ENCODE results near the gene FBXL20.
"Not testable (repeated sequence)": the region's sequence is repeated elsewhere in the genome, so short reads cannot be mapped to it uniquely, and the experiment has no call there.

The FBXL20 gene

DNA sequence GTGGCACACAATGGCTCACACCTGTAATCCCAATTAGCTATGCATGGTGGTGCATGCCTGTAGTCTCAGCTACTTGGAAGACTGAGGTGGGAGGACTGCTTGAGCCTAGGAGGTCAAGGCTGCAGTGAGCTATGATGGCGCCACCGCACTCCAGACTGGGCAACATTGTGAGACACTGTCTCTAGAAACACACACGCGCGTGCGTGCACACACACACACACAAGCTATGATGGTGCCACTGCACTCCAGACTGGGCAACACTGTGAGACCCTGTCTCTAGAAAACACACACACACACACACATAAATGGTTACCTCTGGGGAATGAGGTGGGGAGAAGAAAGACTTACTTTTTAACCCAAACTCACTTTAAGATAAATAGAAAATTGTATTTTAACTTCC, 16.4 kb downstream of the FBXL20 start:
- TF ChIP-seq, protein P1, sequence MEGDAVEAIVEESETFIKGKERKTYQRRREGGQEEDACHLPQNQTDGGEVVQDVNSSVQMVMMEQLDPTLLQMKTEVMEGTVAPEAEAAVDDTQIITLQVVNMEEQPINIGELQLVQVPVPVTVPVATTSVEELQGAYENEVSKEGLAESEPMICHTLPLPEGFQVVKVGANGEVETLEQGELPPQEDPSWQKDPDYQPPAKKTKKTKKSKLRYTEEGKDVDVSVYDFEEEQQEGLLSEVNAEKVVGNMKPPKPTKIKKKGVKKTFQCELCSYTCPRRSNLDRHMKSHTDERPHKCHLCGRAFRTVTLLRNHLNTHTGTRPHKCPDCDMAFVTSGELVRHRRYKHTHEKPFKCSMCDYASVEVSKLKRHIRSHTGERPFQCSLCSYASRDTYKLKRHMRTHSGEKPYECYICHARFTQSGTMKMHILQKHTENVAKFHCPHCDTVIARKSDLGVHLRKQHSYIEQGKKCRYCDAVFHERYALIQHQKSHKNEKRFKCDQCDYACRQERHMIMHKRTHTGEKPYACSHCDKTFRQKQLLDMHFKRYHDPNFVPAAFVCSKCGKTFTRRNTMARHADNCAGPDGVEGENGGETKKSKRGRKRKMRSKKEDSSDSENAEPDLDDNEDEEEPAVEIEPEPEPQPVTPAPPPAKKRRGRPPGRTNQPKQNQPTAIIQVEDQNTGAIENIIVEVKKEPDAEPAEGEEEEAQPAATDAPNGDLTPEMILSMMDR (conservative IDR thresholded peaks at IDR 0.05; ENCODE audit: low read length) = no peak
- TF ChIP-seq EZH2phosphoT487 (IDR thresholded peaks at IDR 0.05; ENCODE audit: borderline replicate concordance) = no peak
- Histone ChIP-seq H3K9ac (ENCODE audit: low read depth, low read length, poor library complexity, severe bottlenecking) (no peak overlapping the region), H3K36me3 (ENCODE audit: insufficient read depth, low read length) (no peaks in the 10 kb centered on the region), H3K9me2 (replicated peaks; ENCODE audit: low read depth, low read length) (no peaks in the 10 kb centered on the region), H2AFZ (ENCODE audit: low read length) (no peak overlapping the region), H3K27me3 (ENCODE audit: insufficient read depth, low read length, poor library complexity, severe bottlenecking) (no peaks in the 10 kb centered on the region), H3K4me2 (ENCODE audit: low read depth, low read length, poor library complexity, severe bottlenecking) (no peak overlapping the region), H4K20me1 (ENCODE audit: insufficient read depth, low read length, poor library complexity, severe bottlenecking) (no peaks in the 10 kb centered on the region), H3K4me3 (ENCODE audit: low read length, poor library complexity, severe bottlenecking) (no peak overlapping the region), H3K9me3 (ENCODE audit: insufficient read depth, low read depth, low read length) (no peaks in the 10 kb centered on the region), H3K4me1 (ENCODE audit: insufficient read depth, low read length, poor library complexity, severe bottlenecking) (no peaks in the 10 kb centered on the region), H3K79me2 (ENCODE audit: insufficient read depth, low read length) (no peaks in the 10 kb centered on the region), H3F3A (ENCODE audit: low read depth) (no peaks in the 10 kb centered on the region)

DNA sequence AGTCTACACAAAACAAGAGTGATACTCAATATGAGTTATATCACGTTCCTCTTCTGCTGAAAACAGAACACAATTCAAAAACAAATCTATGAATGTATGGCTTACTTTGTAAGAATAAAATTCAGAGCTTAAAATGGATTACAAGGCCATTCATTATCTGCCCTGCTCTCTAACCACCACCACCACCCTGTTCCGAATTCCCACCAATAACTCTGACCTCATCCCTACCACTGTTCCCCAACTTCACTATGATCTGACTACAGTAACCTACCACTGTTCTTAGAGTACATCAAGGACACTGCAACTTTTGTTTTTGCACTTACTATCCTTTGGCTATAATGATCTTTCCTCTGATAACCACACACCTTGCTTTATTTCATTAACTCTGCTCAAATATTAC, 21.3 kb downstream of the FBXL20 start:
- no peak overlapping the region for H3K4me2 ChIP-seq (ENCODE audit: low read depth, low read length, poor library complexity, severe bottlenecking)
- H3K27me3 ChIP-seq (ENCODE audit: insufficient read depth, low read length, poor library complexity, severe bottlenecking) = no peaks in the 10 kb centered on the region
- H4K20me1 ChIP-seq (ENCODE audit: insufficient read depth, low read length, poor library complexity, severe bottlenecking) = no peaks in the 10 kb centered on the region

DNA sequence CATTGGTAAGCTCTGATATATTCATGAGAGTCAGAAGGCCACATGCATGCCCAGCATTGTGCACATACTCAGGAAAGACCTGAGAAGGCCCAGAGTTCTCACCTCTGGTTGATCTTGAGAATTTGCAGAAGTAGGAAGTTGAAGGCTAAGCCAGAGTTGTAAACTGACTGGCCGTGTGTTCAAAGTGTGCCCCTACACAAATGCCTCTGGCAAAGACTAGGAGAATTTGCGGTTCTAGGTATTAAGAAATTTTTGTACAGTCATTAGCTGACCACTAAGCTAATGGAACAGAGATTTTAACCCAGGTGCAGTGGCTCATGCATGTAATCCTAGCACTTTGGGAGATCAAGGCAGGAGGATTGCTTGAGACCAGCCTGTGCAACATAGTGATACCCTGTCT, 25.0 kb downstream of the FBXL20 start:
- Histone ChIP-seq H3K4me1 (ENCODE audit: insufficient read depth, low read length, poor library complexity, severe bottlenecking) (no peaks in the 10 kb centered on the region), H4K20me1 (ENCODE audit: insufficient read depth, low read length, poor library complexity, severe bottlenecking) (no peaks in the 10 kb centered on the region), H3K9me2 (replicated peaks; ENCODE audit: low read depth, low read length) (no peaks in the 10 kb centered on the region), H3K4me3 (ENCODE audit: low read length, poor library complexity, severe bottlenecking) (no peak overlapping the region), H3K36me3 (ENCODE audit: insufficient read depth, low read length) (no peaks in the 10 kb centered on the region), H3F3A (ENCODE audit: low read depth) (no peaks in the 10 kb centered on the region), H3K27me3 (ENCODE audit: insufficient read depth, low read length, poor library complexity, severe bottlenecking) (no peaks in the 10 kb centered on the region), H3K79me2 (ENCODE audit: insufficient read depth, low read length) (peaks cover 14% of the 10 kb centered on the region; the same call in 1 of the 2 replicates), H3K4me2 (ENCODE audit: low read depth, low read length, poor library complexity, severe bottlenecking) (no peak overlapping the region), H3K9me3 (ENCODE audit: insufficient read depth, low read depth, low read length) (no peaks in the 10 kb centered on the region), H2AFZ (ENCODE audit: low read length) (no peak overlapping the region), H3K9ac (ENCODE audit: low read depth, low read length, poor library complexity, severe bottlenecking) (no peak overlapping the region)
- TF ChIP-seq, protein P1 (conservative IDR thresholded peaks at IDR 0.05; ENCODE audit: low read length) = no peak
- TF ChIP-seq EZH2phosphoT487 (IDR thresholded peaks at IDR 0.05; ENCODE audit: borderline replicate concordance) = no peak

More for the DNA sequence above, 21.3 kb downstream of the FBXL20 start:
- no peaks in the 10 kb centered on the region for H3F3A ChIP-seq (ENCODE audit: low read depth)
- TF ChIP-seq, protein P1 (conservative IDR thresholded peaks at IDR 0.05; ENCODE audit: low read length) = no peak
- no peak for TF ChIP-seq EZH2phosphoT487 (IDR thresholded peaks at IDR 0.05; ENCODE audit: borderline replicate concordance)
- no peaks in the 10 kb centered on the region for H3K9me2 ChIP-seq (replicated peaks; ENCODE audit: low read depth, low read length)
- H3K4me1 ChIP-seq (ENCODE audit: insufficient read depth, low read length, poor library complexity, severe bottlenecking) = no peaks in the 10 kb centered on the region
- H3K9me3 ChIP-seq (ENCODE audit: insufficient read depth, low read depth, low read length) = no peaks in the 10 kb centered on the region
- H3K9ac ChIP-seq (ENCODE audit: low read depth, low read length, poor library complexity, severe bottlenecking) = no peak overlapping the region
- H3K4me3 ChIP-seq (ENCODE audit: low read length, poor library complexity, severe bottlenecking) = no peak overlapping the region
- no peak overlapping the region for H2AFZ ChIP-seq (ENCODE audit: low read length)
- no peaks in the 10 kb centered on the region for H3K36me3 ChIP-seq (ENCODE audit: insufficient read depth, low read length)
- 0 out of 2 replicates have a peak, but pooled peaks cover 5% of the 10 kb centered on the region for H3K79me2 ChIP-seq (ENCODE audit: insufficient read depth, low read length)

DNA sequence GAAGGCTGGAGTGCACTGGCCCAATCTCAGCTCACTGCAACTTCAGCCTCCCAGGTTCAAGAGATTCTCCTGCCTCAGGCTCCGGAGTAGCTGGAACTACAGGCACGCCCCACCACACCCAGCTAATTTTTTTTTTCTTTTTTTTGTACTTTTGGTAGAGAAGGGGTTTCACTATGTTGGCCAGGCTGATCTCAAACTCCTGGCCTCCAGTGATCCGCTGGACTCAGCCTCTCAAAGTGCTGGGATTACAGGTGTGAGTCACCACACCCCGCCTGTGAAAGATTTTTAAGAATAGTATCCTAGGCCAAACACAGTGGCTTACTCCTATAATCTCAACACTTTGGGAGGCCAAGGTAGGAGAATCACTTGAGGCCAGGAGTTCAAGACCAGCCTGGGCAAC, 33.6 kb downstream of the FBXL20 start:
- not testable (repeated sequence) for H2AFZ ChIP-seq (ENCODE audit: low read length); H3K27me3 ChIP-seq (ENCODE audit: insufficient read depth, low read length, poor library complexity, severe bottlenecking); H3K9me3 ChIP-seq (ENCODE audit: insufficient read depth, low read depth, low read length); H3K9ac ChIP-seq (ENCODE audit: low read depth, low read length, poor library complexity, severe bottlenecking); H3K79me2 ChIP-seq (ENCODE audit: insufficient read depth, low read length); H3K4me2 ChIP-seq (ENCODE audit: low read depth, low read length, poor library complexity, severe bottlenecking); H3K36me3 ChIP-seq (ENCODE audit: insufficient read depth, low read length); H4K20me1 ChIP-seq (ENCODE audit: insufficient read depth, low read length, poor library complexity, severe bottlenecking); H3F3A ChIP-seq (ENCODE audit: low read depth); H3K9me2 ChIP-seq (replicated peaks; ENCODE audit: low read depth, low read length); H3K4me3 ChIP-seq (ENCODE audit: low read length, poor library complexity, severe bottlenecking); H3K4me1 ChIP-seq (ENCODE audit: insufficient read depth, low read length, poor library complexity, severe bottlenecking)

All from Loucy (cell line).